Nephron progenitor cell (in vitro differentiated cells): ENCODE data around the gene PHIP.

Experiments used
- DNase-seq: peaks from one replicate; pipeline ENCODE4 v3.0.0; 2021
- H3K27ac Mint-ChIP-seq: 2 replicates; pipeline ENCODE4 v1.8.0; 2021; ENCODE audit warnings: mild to moderate bottlenecking, moderate library complexity, mixed read lengths
- H3K27me3 Mint-ChIP-seq: 2 replicates; pipeline ENCODE4 v1.8.0; 2021; ENCODE audit warnings: mild to moderate bottlenecking, low read depth, mixed read lengths; ENCODE audit not compliant: poor library complexity
- H3K36me3 Mint-ChIP-seq: 2 replicates; pipeline ENCODE4 v1.8.0; 2021; ENCODE audit warnings: low read depth, mixed read lengths
- H3K4me1 Mint-ChIP-seq: 2 replicates; pipeline ENCODE4 v1.8.0; 2021; ENCODE audit warnings: mixed read lengths
- H3K4me3 Mint-ChIP-seq: 2 replicates; pipeline ENCODE4 v1.8.0; 2021; ENCODE audit warnings: mild to moderate bottlenecking, moderate library complexity, mixed read lengths
- H3K9me3 Mint-ChIP-seq: 2 replicates; pipeline ENCODE4 v1.8.0; 2021; ENCODE audit warnings: mild to moderate bottlenecking, moderate library complexity, mixed read lengths
- TF ChIP-seq, protein P1 (sequence below): fragments of 200-600 bp; sonication (generic); IDR thresholded peaks from 2 replicates; pipeline ENCODE4 v1.5.0; 2021; ENCODE audit warnings: antibody characterized with exemption

The PHIP gene

DNA sequence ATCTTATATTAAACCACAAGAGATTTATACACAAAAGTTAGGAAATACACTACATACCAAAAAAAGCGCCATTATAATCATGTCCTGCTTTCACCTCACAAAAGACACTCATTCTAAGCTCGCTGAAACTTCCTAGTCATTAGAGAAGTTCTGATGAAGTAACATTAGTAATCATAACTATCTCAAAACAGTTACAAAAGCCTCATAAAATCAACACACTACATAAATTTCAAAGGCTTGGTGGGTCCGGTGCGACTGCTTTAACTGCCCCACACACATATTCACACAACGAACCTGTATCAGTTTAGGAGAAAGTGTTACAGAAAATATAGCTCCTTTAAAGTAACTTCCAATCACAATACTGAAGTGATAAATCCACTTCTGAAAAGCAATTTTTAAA, 1.9 kb downstream of the PHIP start:
- Mint-ChIP-seq H3K9me3 (no peaks in the 10 kb centered on the region), H3K4me3 (peak overlapping the region; percentile 94), H3K27me3 (no peaks in the 10 kb centered on the region), H3K4me1 (peaks cover 47% of the 10 kb centered on the region), H3K27ac (peak overlapping the region; percentile 31), H3K36me3 (peaks cover 11% of the 10 kb centered on the region)
- no peak for DNase-seq
- TF ChIP-seq, protein P1, sequence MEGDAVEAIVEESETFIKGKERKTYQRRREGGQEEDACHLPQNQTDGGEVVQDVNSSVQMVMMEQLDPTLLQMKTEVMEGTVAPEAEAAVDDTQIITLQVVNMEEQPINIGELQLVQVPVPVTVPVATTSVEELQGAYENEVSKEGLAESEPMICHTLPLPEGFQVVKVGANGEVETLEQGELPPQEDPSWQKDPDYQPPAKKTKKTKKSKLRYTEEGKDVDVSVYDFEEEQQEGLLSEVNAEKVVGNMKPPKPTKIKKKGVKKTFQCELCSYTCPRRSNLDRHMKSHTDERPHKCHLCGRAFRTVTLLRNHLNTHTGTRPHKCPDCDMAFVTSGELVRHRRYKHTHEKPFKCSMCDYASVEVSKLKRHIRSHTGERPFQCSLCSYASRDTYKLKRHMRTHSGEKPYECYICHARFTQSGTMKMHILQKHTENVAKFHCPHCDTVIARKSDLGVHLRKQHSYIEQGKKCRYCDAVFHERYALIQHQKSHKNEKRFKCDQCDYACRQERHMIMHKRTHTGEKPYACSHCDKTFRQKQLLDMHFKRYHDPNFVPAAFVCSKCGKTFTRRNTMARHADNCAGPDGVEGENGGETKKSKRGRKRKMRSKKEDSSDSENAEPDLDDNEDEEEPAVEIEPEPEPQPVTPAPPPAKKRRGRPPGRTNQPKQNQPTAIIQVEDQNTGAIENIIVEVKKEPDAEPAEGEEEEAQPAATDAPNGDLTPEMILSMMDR: no peak

DNA sequence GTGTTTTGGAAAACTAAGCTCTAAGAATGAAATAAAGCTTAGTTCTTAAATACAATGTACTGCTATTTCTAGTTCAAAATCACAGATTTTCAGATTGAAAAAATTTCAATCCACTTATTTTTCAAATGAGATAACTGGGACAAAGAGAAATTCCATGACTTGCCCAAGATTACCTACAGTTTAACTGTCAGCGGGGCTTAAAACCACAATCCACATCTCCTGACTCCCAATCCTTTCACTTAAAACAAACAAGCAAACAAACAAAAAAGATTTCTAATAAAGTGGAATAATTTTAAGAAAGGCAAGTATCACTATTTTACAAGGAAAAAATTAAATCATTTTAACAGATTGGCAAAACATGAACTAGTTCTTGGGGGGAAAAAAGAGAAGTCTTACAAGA, 4.2 kb downstream of the PHIP start:
- H3K36me3 Mint-ChIP-seq: peaks cover 17% of the 10 kb centered on the region
- H3K27me3 Mint-ChIP-seq: no peaks in the 10 kb centered on the region
- peak overlapping the region; percentile 70 for H3K27ac Mint-ChIP-seq
- DNase-seq: no peak
- H3K4me3 Mint-ChIP-seq: peak overlapping the region; percentile 63
- H3K9me3 Mint-ChIP-seq: no peaks in the 10 kb centered on the region
- peaks cover 29% of the 10 kb centered on the region for H3K4me1 Mint-ChIP-seq
- TF ChIP-seq, protein P1: no peak

DNA sequence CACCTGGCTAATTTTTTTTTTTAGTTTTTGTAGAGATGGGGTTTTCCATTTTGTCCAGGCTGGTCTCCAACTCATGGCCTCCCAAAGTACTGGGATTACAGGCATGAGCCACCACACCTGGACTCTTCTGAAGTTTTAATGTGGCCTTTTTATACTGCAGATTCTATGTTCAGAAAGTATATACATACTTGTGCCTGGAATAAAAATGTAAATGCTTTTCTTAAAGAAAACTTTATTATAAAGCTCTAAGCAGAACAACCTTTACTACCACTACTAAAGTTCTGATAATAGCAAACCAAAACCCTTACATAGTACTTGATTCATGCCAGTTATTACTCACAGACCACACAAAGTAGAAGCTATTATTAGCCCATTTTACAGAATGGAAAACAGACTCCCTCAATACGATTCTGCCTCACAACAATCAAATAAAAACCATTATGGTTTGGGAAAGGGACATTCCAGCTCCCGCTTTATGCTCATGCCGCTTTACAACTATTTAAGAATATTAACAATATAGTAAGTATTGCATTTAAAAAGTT, 5.3 kb downstream of the PHIP start:
- Mint-ChIP-seq H3K27me3 (no peaks in the 10 kb centered on the region), H3K27ac (no peak overlapping the region), H3K36me3 (peaks cover 20% of the 10 kb centered on the region)

DNA sequence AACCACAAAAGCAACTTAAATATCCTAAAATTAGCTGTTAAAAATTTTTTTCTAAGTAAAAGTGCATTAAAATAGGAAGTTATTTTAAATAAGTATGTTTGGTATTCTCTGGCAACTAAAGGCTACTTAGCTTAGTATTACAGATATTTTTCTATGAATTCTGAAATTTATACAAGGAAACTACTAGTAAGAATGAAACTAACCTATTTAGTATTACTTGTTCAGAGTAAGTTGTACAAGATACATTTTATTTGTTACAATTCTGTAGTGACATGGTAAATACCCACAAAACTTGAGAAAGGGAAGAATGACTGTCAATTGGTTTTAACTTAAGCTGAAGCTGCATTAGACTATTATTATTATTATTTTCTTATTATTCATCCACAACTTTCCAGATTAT, 6.5 kb downstream of the PHIP start:
- H3K9me3 Mint-ChIP-seq: no peaks in the 10 kb centered on the region
- H3K36me3 Mint-ChIP-seq: peaks cover 28% of the 10 kb centered on the region
- H3K4me3 Mint-ChIP-seq: no peak overlapping the region
- H3K27ac Mint-ChIP-seq: no peak overlapping the region
- TF ChIP-seq, protein P1: no peak
- no peak for DNase-seq
- no peaks in the 10 kb centered on the region for H3K27me3 Mint-ChIP-seq
- H3K4me1 Mint-ChIP-seq: peaks cover 34% of the 10 kb centered on the region

More for the DNA sequence above, 5.3 kb downstream of the PHIP start:
- TF ChIP-seq, protein P1: no peak
- DNase-seq: no peak
- no peak overlapping the region for H3K4me3 Mint-ChIP-seq
- peaks cover 32% of the 10 kb centered on the region for H3K4me1 Mint-ChIP-seq
- H3K9me3 Mint-ChIP-seq: no peaks in the 10 kb centered on the region

DNA sequence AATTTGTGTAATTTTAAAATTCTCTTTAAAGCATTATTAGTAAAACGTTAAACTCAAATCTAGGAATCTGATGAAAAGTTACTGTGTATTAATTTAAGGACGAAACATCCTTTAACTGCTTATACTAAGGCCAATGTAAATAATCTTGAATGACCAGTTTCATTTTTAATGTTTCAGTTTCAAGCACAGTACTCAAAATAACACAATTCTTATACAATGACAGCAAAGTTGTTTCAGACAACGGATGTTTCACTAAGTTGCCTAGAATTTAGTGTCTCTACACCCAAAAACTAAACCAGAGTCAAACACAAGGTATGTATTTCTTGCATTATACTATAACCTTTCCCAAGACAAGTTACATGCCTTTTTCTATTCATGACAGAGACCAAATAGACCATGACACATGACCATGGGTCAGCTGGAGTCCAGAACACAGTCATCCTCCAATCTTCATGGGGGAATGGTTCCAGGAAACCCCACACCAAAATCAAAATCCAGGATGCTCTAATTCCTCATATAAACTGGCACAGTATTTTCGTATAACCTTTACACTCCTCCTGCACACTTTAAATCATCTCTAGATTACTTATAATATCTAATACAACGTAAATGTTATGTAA, 7.7 kb downstream of the PHIP start:
- no peak for DNase-seq
- no peak overlapping the region for H3K27ac Mint-ChIP-seq
- H3K4me3 Mint-ChIP-seq: no peak overlapping the region
- peaks cover 28% of the 10 kb centered on the region for H3K36me3 Mint-ChIP-seq
- peaks cover 22% of the 10 kb centered on the region for H3K4me1 Mint-ChIP-seq
- TF ChIP-seq, protein P1: no peak
- no peaks in the 10 kb centered on the region for H3K27me3 Mint-ChIP-seq
- no peaks in the 10 kb centered on the region for H3K9me3 Mint-ChIP-seq

DNA sequence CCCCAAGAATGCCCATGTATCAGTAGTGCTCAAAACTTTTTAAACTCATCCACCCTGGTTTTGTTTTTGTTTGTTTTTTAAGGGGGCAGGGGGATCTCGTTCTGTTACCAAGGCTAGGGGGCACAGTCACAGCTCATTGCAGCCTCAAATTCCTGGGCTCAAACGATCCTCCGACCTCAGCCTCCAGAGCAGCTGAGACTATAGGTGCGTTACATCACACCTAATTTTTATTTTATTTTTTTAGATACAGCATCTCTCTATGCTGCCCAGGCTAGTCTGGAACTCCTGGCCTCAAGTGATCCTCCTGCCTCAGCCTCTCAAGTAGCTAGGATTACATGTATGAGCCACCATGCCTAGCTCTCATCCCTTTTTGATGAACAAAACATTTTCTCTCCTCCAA, 11.2 kb downstream of the PHIP start:
- H3K27me3 Mint-ChIP-seq: no peaks in the 10 kb centered on the region
- peaks cover 6% of the 10 kb centered on the region for H3K4me1 Mint-ChIP-seq
- no peak overlapping the region for H3K27ac Mint-ChIP-seq
- TF ChIP-seq, protein P1: no peak
- peaks cover 17% of the 10 kb centered on the region for H3K36me3 Mint-ChIP-seq
- H3K9me3 Mint-ChIP-seq: no peaks in the 10 kb centered on the region
- no peak overlapping the region for H3K4me3 Mint-ChIP-seq
- DNase-seq: no peak
